Measurements from ENCODE around the gene TRMU. TPM values are rescaled to one million over a fixed set of nuclear protein-coding genes. Genes with fewer than 3 reads are reported as not detected.

Gene TRMU
- total and polyA plus RNA-seq, 2 of the 8 experiments (the other 6 are each of a cell fraction or from before 2014, with no cell fraction given) = 43.4 to 70.6 TPM

GRCh38 chr22:46295277-46295971, 40.1 kb upstream of the TRMU start:
- peaks cover 2 to 6% of the 10 kb centered on the region in 2 experiments for H4K20me1 ChIP-seq (replicated peaks in 1 of 2; ENCODE audit: control insufficient read depth in 1 of 2, insufficient read depth in 2 of 2, low read length in 2 of 2)
- H3K9ac ChIP-seq (replicated peaks in 1 of 4; ENCODE audit: extremely low read depth in 1 of 4, low read depth in 3 of 4, low read length in 3 of 4) = peak overlapping the region in 2 of 4 experiments; percentile 49 to 51; a peak in 4 of 7 replicates
- 74% methylated on average over 4 of the region's 4 CpGs; no CpG with 5 or more reads in 1 of the 2 experiments for WGBS, 2 experiments (ENCODE audit: extremely low coverage in 1 of 2, insufficient coverage in 1 of 2, insufficient read length in 1 of 2, insufficient replicate concordance in 2 of 2, low coverage in 1 of 2, low lambda C conversion rate in 2 of 2, missing lambda C conversion rate in 1 of 2)
- H4K5ac ChIP-seq (ENCODE audit: insufficient read length, low read depth, low read length) = peak overlapping the region; percentile 83
- H3K79me2 ChIP-seq (ENCODE audit: control insufficient read depth in 1 of 2, insufficient read depth in 2 of 2, low read length in 2 of 2) = no peaks in the 10 kb centered on the region
- H3K23ac ChIP-seq (ENCODE audit: insufficient read length) = no peak overlapping the region
- peak overlapping the region; percentile 60 to 87 (median 76); a peak in 6 of 8 replicates for H3K4me3 ChIP-seq (ENCODE audit: extremely low read depth in 1 of 4, insufficient read depth in 2 of 4, low read depth in 3 of 4, low read length in 4 of 4)
- no peaks in the 10 kb centered on the region for H3K27me3 ChIP-seq (replicated peaks in 1 of 4; ENCODE audit: control insufficient read depth in 3 of 4, extremely low read depth in 1 of 4, insufficient read depth in 3 of 4, low read length in 3 of 4)
- H3K4ac ChIP-seq (replicated peaks; ENCODE audit: insufficient read length, low read depth, low read length) = no peak overlapping the region
- H3K18ac ChIP-seq (ENCODE audit: extremely low read depth, low read length) = no peak overlapping the region
- H2AFZ ChIP-seq (ENCODE audit: low read length) = no peak overlapping the region
- H3K4me1 ChIP-seq (replicated peaks in 1 of 4; ENCODE audit: control insufficient read depth in 3 of 4, insufficient read depth in 4 of 4, low read length in 3 of 4) = peaks cover 4 to 11% (median 5%) of the 10 kb centered on the region in 4 experiments; a peak in 4 of 7 replicates
- H3K4me2 ChIP-seq (ENCODE audit: insufficient read depth in 1 of 2, low read depth in 2 of 2, low read length in 2 of 2) = peak overlapping the region; percentile 87 to 96
- H2BK20ac ChIP-seq (ENCODE audit: low read length) = no peak overlapping the region
- H3K9me3 ChIP-seq (ENCODE audit: insufficient read depth in 2 of 2, low read depth in 1 of 2, low read length in 1 of 2) = no peaks in the 10 kb centered on the region
- peak overlapping the region; percentile 90 for H4K8ac ChIP-seq (ENCODE audit: extremely low read depth, insufficient read depth, low read length)
- POLR2A ChIA-PET (ENCODE audit: partially characterized antibody) = interaction anchor here (0.6 to 2.2 kb wide), 10 partner anchors 9 to 174 kb away, joined by 3 to 10 read pairs (median 4); partner anchors contain the start of genes PKDREJ and TTC38
- H3K14ac ChIP-seq (ENCODE audit: insufficient read length) = no peak overlapping the region
- H2BK120ac ChIP-seq (replicated peaks; ENCODE audit: low read depth, low read length) = no peak overlapping the region
- peak in 1 of 2 experiments; percentile 25; a peak in 1 of 3 replicates for TF ChIP-seq POLR2A (IDR thresholded peaks at IDR 0.05; ENCODE audit: control extremely low read depth in 1 of 2, low read depth in 2 of 2, low read length in 2 of 2)
- TF ChIP-seq BACH1 (IDR thresholded peaks at IDR 0.05; ENCODE audit: low read length) = no peak
- no peak for TF ChIP-seq ASH2L (IDR thresholded peaks at IDR 0.05; ENCODE audit: low read length)
- TF ChIP-seq SUZ12 (IDR thresholded peaks at IDR 0.05; ENCODE audit: low read length) = no peak
- no peak for FAIRE-seq
- CTCF ChIA-PET (ENCODE audit: partially characterized antibody) = interaction anchor here (1.0 to 1.6 kb wide), 6 partner anchors 13 to 301 kb away, joined by 3 to 5 read pairs (median 3); partner anchors contain the start of gene PKDREJ
- H3K23me2 ChIP-seq (ENCODE audit: low read depth, low read length) = peaks cover 14% of the 10 kb centered on the region
- peaks cover 4 to 16% (median 11%) of the 10 kb centered on the region in 4 experiments; a peak in 6 of 8 replicates for H3K36me3 ChIP-seq (ENCODE audit: control insufficient read depth in 2 of 4, insufficient read depth in 4 of 4, low read length in 3 of 4)
- 0 out of 2 replicates have a peak overlapping the region, but pooled peaks have one; percentile 29 for H2BK15ac ChIP-seq (ENCODE audit: low read length)
- H3K56ac ChIP-seq (replicated peaks; ENCODE audit: insufficient read length, low read depth, low read length) = no peak overlapping the region
- peak overlapping the region; percentile 66; the same call in 1 of the 2 replicates for H2BK5ac ChIP-seq (ENCODE audit: low read depth, low read length)
- no peak for DNase-seq (ENCODE audit: low read depth in 1 of 2, low spot score in 2 of 2)
- peaks cover 4% of the 10 kb centered on the region; the same call in 1 of the 2 replicates for H3K79me1 ChIP-seq (ENCODE audit: low read depth, low read length)
- no peak overlapping the region for H2BK12ac ChIP-seq (ENCODE audit: low read depth, low read length)
- peak overlapping the region; percentile 25 for H4K91ac ChIP-seq (replicated peaks; ENCODE audit: insufficient read length, low read length)
- H2AK5ac ChIP-seq (ENCODE audit: low read depth, low read length) = peak overlapping the region; percentile 82; the same call in 1 of the 2 replicates
- H3K27ac ChIP-seq (ENCODE audit: low read depth, low read length) = no peak overlapping the region
